WERI-Rb-1 (cell line): Measurements from ENCODE around the gene GRIA1.

Experiments used
- DNase-seq: peaks from one replicate; pipeline ENCODE4 v3.0.0-alpha.2; 2020
- H3K27ac ChIP-seq: fragments of 250-450 bp; sonication (Bioruptor Pico); 2 replicates; pipeline ENCODE4 v1.5.1; 2020; ENCODE audit warnings: mild to moderate bottlenecking, moderate library complexity
- H3K27me3 ChIP-seq: fragments of 250-450 bp; sonication (Bioruptor Pico); 2 replicates; pipeline ENCODE4 v1.5.1; 2021; ENCODE audit warnings: mild to moderate bottlenecking, low read depth, moderate library complexity; ENCODE audit not compliant: insufficient read depth, severe bottlenecking
- H3K36me3 ChIP-seq: fragments of 250-450 bp; sonication (Bioruptor Pico); 2 replicates; pipeline ENCODE4 v1.5.1; 2020; ENCODE audit warnings: mild to moderate bottlenecking, moderate library complexity
- H3K4me3 ChIP-seq: 2 replicates; pipeline ENCODE4 v1.5.1; 2011; ENCODE audit warnings: low read depth, mild to moderate bottlenecking, control low read depth, low read length
- H3K9me3 ChIP-seq: fragments of 250-450 bp; sonication (Bioruptor Pico); 2 replicates; pipeline ENCODE4 v1.5.1; 2021; ENCODE audit warnings: mild to moderate bottlenecking, moderate library complexity; ENCODE audit not compliant: severe bottlenecking
- CTCF ChIP-seq: IDR thresholded peaks from 2 replicates; pipeline ENCODE4 v1.5.1; 2011; ENCODE audit warnings: low read depth, mild to moderate bottlenecking, control low read depth, inconsistent platforms, low read length

The GRIA1 gene

GRCh38 chr5:153624451-153624765 lies 133.9 kb downstream of the GRIA1 start:
- no peak overlapping the region for H3K27ac ChIP-seq
- no peak for TF ChIP-seq CTCF
- no peak overlapping the region for H3K4me3 ChIP-seq
- DNase-seq, result no peak
- no peaks in the 10 kb centered on the region for H3K9me3 ChIP-seq
- no peaks in the 10 kb centered on the region for H3K36me3 ChIP-seq
- no peaks in the 10 kb centered on the region for H3K27me3 ChIP-seq

DNA sequence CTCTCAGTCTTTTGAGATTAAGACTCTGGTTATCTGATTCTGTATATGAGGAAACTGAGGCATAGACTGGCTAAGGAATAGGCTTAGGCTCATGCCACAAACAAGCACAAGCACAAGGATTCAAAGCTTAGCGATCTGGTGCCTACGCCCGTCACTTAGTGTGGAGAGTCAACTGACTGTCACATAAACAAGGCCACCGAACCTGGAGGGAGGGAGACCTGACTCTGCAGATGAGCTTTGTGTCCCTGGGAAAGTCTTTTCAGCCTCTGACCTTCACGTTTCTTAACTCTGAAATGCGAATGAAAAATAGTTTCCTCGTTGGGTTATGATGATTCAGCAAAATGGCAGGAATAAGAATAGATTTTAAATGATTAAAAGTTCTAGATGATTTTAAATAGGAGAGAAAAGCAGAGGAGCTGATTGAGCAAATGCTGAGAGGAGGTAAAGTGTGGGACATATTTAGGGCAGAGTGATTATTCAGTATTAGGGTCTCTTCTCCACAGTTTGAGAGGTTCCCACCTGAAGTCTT lies 135.4 kb downstream of the GRIA1 start:
- TF ChIP-seq CTCF, result no peak
- Histone ChIP-seq H3K9me3 (no peaks in the 10 kb centered on the region), H3K4me3 (no peak overlapping the region), H3K27ac (no peak overlapping the region), H3K27me3 (no peaks in the 10 kb centered on the region), H3K36me3 (no peaks in the 10 kb centered on the region)
- no peak for DNase-seq

- TF ChIP-seq CTCF, result no peak
- Histone ChIP-seq H3K27ac (no peak overlapping the region), H3K4me3 (no peak overlapping the region)
Measured at GRCh38 chr5:153626836-153627235, 136.4 kb downstream of the GRIA1 start.

GRCh38 chr5:153629027-153629895 lies 138.8 kb downstream of the GRIA1 start:
- DNase-seq, result peak; percentile 36
- peak; percentile 33; the same call in 1 of the 2 replicates for TF ChIP-seq CTCF
- Histone ChIP-seq H3K27me3 (no peaks in the 10 kb centered on the region), H3K9me3 (no peaks in the 10 kb centered on the region), H3K4me3 (no peak overlapping the region), H3K36me3 (no peaks in the 10 kb centered on the region), H3K27ac (no peak overlapping the region)

More at GRCh38 chr5:153626836-153627235, 136.4 kb downstream of the GRIA1 start:
- DNase-seq, result no peak
- H3K36me3 ChIP-seq, result no peaks in the 10 kb centered on the region
- H3K27me3 ChIP-seq, result no peaks in the 10 kb centered on the region
- H3K9me3 ChIP-seq, result no peaks in the 10 kb centered on the region

- DNase-seq, result peak; percentile 73
- no peaks in the 10 kb centered on the region for H3K36me3 ChIP-seq
- no peaks in the 10 kb centered on the region for H3K9me3 ChIP-seq
- H3K27me3 ChIP-seq, result no peaks in the 10 kb centered on the region
- peak overlapping the region; percentile 53 for H3K27ac ChIP-seq
- no peak overlapping the region for H3K4me3 ChIP-seq
- no peak for TF ChIP-seq CTCF
Measured at GRCh38 chr5:153630546-153630945, 140.1 kb downstream of the GRIA1 start.
